Heart left ventricle (tissue), 16 donors: ENCODE data around the gene GSG1L2. TPM values are rescaled to one million over a fixed set of nuclear protein-coding genes. Genes with fewer than 3 reads are reported as not detected.

Experiments used
- ATAC-seq, 4 donors: fragments of 200-7000 bp; cut with Tn5 transposase; one replicate each; pipeline ENCODE4 v1.9.1; 2020 to 2022; ENCODE audit warnings: moderate library complexity in 4 of 4, mild to moderate bottlenecking in 3 of 4, moderate number of reproducible peaks in 1 of 4
- DNase-seq, 5 donors: peaks; one replicate each; pipeline ENCODE4 v3.0.0-alpha.2; 2020
- H3K27ac ChIP-seq, 12 donors: fragments of 200-600 bp; sonication (generic) in 4 of 12; one replicate each; pipeline versions ENCODE4 v1.5.0 to v1.8.0; 2016 to 2022; ENCODE audit warnings: mild to moderate bottlenecking in 2 of 12
- H3K27me3 ChIP-seq, 9 donors: fragments of 200-600 bp; sonication (generic) in 2 of 9; one replicate each; pipeline versions ENCODE4 v1.5.1 to v1.8.0; 2016 to 2022; ENCODE audit warnings: mild to moderate bottlenecking in 3 of 9
- H3K36me3 ChIP-seq, 9 donors: fragments of 200-600 bp; sonication (generic) in 2 of 9; one replicate each; pipeline versions ENCODE4 v1.5.0 to v1.8.0; 2018 to 2022; ENCODE audit warnings: mild to moderate bottlenecking in 2 of 9
- H3K4me1 ChIP-seq, 12 donors: fragments of 200-600 bp; sonication (generic) in 4 of 12; one replicate each; pipeline versions ENCODE4 v1.5.0 to v1.8.0; 2016 to 2022; ENCODE audit warnings: mild to moderate bottlenecking in 3 of 12
- H3K4me3 ChIP-seq, 12 donors: fragments of 200-600 bp; sonication (generic) in 4 of 12; one replicate each; pipeline versions ENCODE4 v1.5.0 to v1.8.0; 2017 to 2022; ENCODE audit warnings: mild to moderate bottlenecking in 9 of 12, moderate library complexity in 4 of 12
- H3K9me3 ChIP-seq, 12 donors: fragments of 200-600 bp; sonication (generic) in 4 of 12; one replicate each; pipeline versions ENCODE4 v1.5.0 to v1.8.0; 2016 to 2022; ENCODE audit warnings: mild to moderate bottlenecking in 1 of 12
- CTCF ChIP-seq, 12 donors: fragments of 200-600 bp; sonication (generic) in 4 of 12; IDR thresholded peaks; one replicate each; pipeline versions ENCODE4 v1.5.0 to v1.8.0; 2018 to 2022; ENCODE audit warnings: antibody characterized with exemption in 12 of 12, mild to moderate bottlenecking in 5 of 12
- POLR2A ChIP-seq, 2 donors: fragments of 450-650 bp; IDR thresholded peaks; one replicate each; pipeline ENCODE4 v1.6.1; 2017; ENCODE audit warnings: antibody characterized with exemption in 2 of 2, mild to moderate bottlenecking in 2 of 2, moderate library complexity in 2 of 2
- WGBS, 4 donors: extraction: QIAGEN DNeasy Blood & Tissue Kit in 2 of 4; methylation state at CpG; one replicate each; pipeline versions ENCODE4 v1.1.5 to v1.1.7; 2013 to 2018; 5-methylcytosine and 5-hydroxymethylcytosine counted together
- intact Hi-C, 10 donors: fragments of 100-400 bp; cut with DNase I; formaldehyde crosslinking; loops; one replicate each; pipeline versions ENCODE4 v1.11.1 to v1.14.2; 2022
- polyA plus RNA-seq, 2 donors: library from polyadenylated mRNA; stranded (reverse); fragments of 200-250 nt; gene quantifications; one replicate each; pipeline ENCODE4 v1.2.3, GENCODE V29; 2013
- total RNA-seq, 9 donors: library from RNA; depleted of rRNA in 2 of 9; stranded (reverse); fragments of >200 nt in 2 of 9; fragmentation: NEBNext Ultra II Directional in 3 of 9; extraction: Animal tissue kit (Norgen Biotek cat#: 25700) in 3 of 9; gene quantifications; one replicate each; pipeline versions ENCODE4 v1.1.0 to v1.2.4, GENCODE V29; 2016 to 2023
- donor health status: ischemic (EF 13 %, LVEDD 7.1; RV severe dilation, severe dysfunction).
- donor health status: healthy with polysubstance abuse.
- donor health status: DM: no; HTN: yes; CAD: no.
- donor health status: DM: no; HTN: no; CAD: no.
- donor health status: ischemic (EF 25% LVEDD 6.9; RV normal size, moderate dysfunction).
- donor health status: ischemic (EF 25% LVEDD 5.7; RV mildly dilated, moderate dysfunction).
- donor health status: healthy.
- donor health status: DM: yes; HTN: yes; CAD: no.
- donor health status: ischemic (EF 35%, LVEDD 5.7; RV mildly dilated, moderate dysfunction).
- donor health status: nonischemic (EF 11% LVEDD 7.7; RV severe dilation, severe dysfunction).
- donor health status: DM: yes; HTN: yes; CAD: no.
- donor health status: PGD.
- donor health status: ischemic (EF 29% LVEDD 5.4; RV normal size, mild dysfunction).
- donor health status: nonischemic (EF 23%, LVEDD 6.1; RV moderate dilation, normal function).

GSG1L2 gene
- total and polyA plus RNA-seq, 11 donors: not detected

GRCh38 chr17:9769036-9769695, 52.7 kb downstream of the GSG1L2 start:
- ATAC-seq (no peak), DNase-seq (no peak)
- H3K36me3 ChIP-seq: no peaks in the 10 kb centered on the region
- peaks cover 0 to 4% (median 0%) of the 10 kb centered on the region in 12 donors for H3K4me1 ChIP-seq
- TF ChIP-seq CTCF (IDR thresholded peaks at IDR 0.05): no peak
- no peak for TF ChIP-seq POLR2A (IDR thresholded peaks at IDR 0.05)
- H3K27ac ChIP-seq: no peak overlapping the region
- H3K4me3 ChIP-seq: no peak overlapping the region
- H3K27me3 ChIP-seq: peaks cover 0 to 37% (median 3%) of the 10 kb centered on the region in 9 donors
- H3K9me3 ChIP-seq: no peaks in the 10 kb centered on the region
- WGBS, 4 donors: 86 to 92% (median 88%) methylated on average over 13 to 15 of the region's 15 CpGs
- intact Hi-C loops: loop anchor here in 4 of 10 donors (2.0 to 5.0 kb wide), 2 partner anchors 40 to 42 kb away; no protein-coding TSS in a partner anchor

- no peak for ATAC-seq
These were observed 53.4 kb downstream of the GSG1L2 start for GRCh38 chr17:9768381-9768934.

GRCh38 chr17:9767432-9767991, 54.4 kb downstream of the GSG1L2 start:
- H3K4me3 ChIP-seq: no peak overlapping the region
- intact Hi-C loops: loop anchor here in 3 of 10 donors (5.0 kb wide), 1 partner anchor 40 kb away; no protein-coding TSS in a partner anchor
- WGBS, 4 donors: 69 to 85% (median 80%) methylated on average over 5 to 7 of the region's 7 CpGs
- ATAC-seq: no peak
- peaks cover 0 to 37% (median under 1%) of the 10 kb centered on the region in 9 donors for H3K27me3 ChIP-seq
- H3K4me1 ChIP-seq: peaks cover 0 to 4% (median 0%) of the 10 kb centered on the region in 12 donors
- DNase-seq: no peak
- no peak for TF ChIP-seq POLR2A (IDR thresholded peaks at IDR 0.05)
- TF ChIP-seq CTCF (IDR thresholded peaks at IDR 0.05): no peak
- no peaks in the 10 kb centered on the region for H3K36me3 ChIP-seq
- H3K27ac ChIP-seq: no peak overlapping the region
- H3K9me3 ChIP-seq: no peaks in the 10 kb centered on the region

More at GRCh38 chr17:9768381-9768934, 53.4 kb downstream of the GSG1L2 start:
- DNase-seq: no peak
- Histone ChIP-seq H3K4me1 (peaks cover 0 to 4% (median 0%) of the 10 kb centered on the region in 12 donors), H3K27me3 (peaks cover 0 to 37% (median 3%) of the 10 kb centered on the region in 9 donors), H3K4me3 (no peak overlapping the region), H3K36me3 (no peaks in the 10 kb centered on the region), H3K9me3 (no peaks in the 10 kb centered on the region), H3K27ac (no peak overlapping the region)
- intact Hi-C loops: loop anchor here in 4 of 10 donors (2.0 to 5.0 kb wide), 2 partner anchors 40 to 41 kb away; no protein-coding TSS in a partner anchor
- TF ChIP-seq CTCF (IDR thresholded peaks at IDR 0.05): peak; percentile 45 to 68 (median 63)
- TF ChIP-seq POLR2A (IDR thresholded peaks at IDR 0.05): no peak
- WGBS, 4 donors: 37 to 44% (median 42%) methylated on average over 5 of the region's 5 CpGs

GRCh38 chr17:9766970-9767369, 54.9 kb downstream of the GSG1L2 start:
- DNase-seq: peak in 3 of 5 donors; percentile 17 to 47 (median 41)
- Histone ChIP-seq H3K4me3 (no peak overlapping the region), H3K9me3 (no peaks in the 10 kb centered on the region), H3K4me1 (peaks cover 0 to 4% (median 0%) of the 10 kb centered on the region in 12 donors), H3K27ac (peak overlapping the region in 2 of 12 donors; percentile 23 to 29), H3K27me3 (peaks cover 0 to 37% (median 0%) of the 10 kb centered on the region in 9 donors), H3K36me3 (no peaks in the 10 kb centered on the region)
- WGBS, 4 donors: 28 to 50% (median 47%) methylated on average over 5 of the region's 5 CpGs
- TF ChIP-seq CTCF (IDR thresholded peaks at IDR 0.05): no peak
- no peak for TF ChIP-seq POLR2A (IDR thresholded peaks at IDR 0.05)
- ATAC-seq: peak in 2 of 4 donors; percentile 23 to 67
- intact Hi-C loops: loop anchor here in 3 of 10 donors (5.0 kb wide), 1 partner anchor 40 kb away; no protein-coding TSS in a partner anchor
